HFFc6 (cell line): ENCODE data around the gene BAHD1. TPM values are rescaled to one million over a fixed set of nuclear protein-coding genes. Genes with fewer than 3 reads are reported as not detected.

ENCODE experiments used
- DNase-seq: peaks from one replicate; pipeline ENCODE4 v3.0.0-alpha.2; 2018
- H3K27ac Mint-ChIP-seq: 2 replicates; pipeline ENCODE4 v1.8.0; 2020; ENCODE audit warnings: mild to moderate bottlenecking, mixed read lengths
- H3K27me3 Mint-ChIP-seq: 2 replicates; pipeline ENCODE4 v1.8.0; 2021; ENCODE audit warnings: mild to moderate bottlenecking, moderate library complexity, mixed read lengths; ENCODE audit not compliant: insufficient read depth
- H3K36me3 Mint-ChIP-seq: 2 replicates; pipeline ENCODE4 v1.8.0; 2021; ENCODE audit warnings: low read depth, mixed read lengths
- H3K4me1 Mint-ChIP-seq: 2 replicates; pipeline ENCODE4 v1.8.0; 2020; ENCODE audit warnings: low read depth, mixed read lengths
- H3K4me3 Mint-ChIP-seq: 2 replicates; pipeline ENCODE4 v1.8.0; 2020; ENCODE audit warnings: mild to moderate bottlenecking, moderate library complexity, mixed read lengths
- H3K9me3 Mint-ChIP-seq: 2 replicates; pipeline ENCODE4 v1.8.0; 2020; ENCODE audit warnings: mild to moderate bottlenecking, mixed read lengths
- total RNA-seq, 6 experiments: library from RNA; stranded (reverse); fragmentation: NEBNext Ultra II Directional; extraction: Animal tissue kit (Norgen Biotek cat#: 25700); gene quantifications; 2 replicates in 1 of 6; 3 replicates in 5 of 6; pipeline ENCODE4 v1.2.3, GENCODE V29; 2021
- TF ChIP-seq, protein P1 (sequence below): fragments of 200-600 bp; sonication (generic); IDR thresholded peaks from 2 replicates; pipeline ENCODE4 v1.5.0; 2021; ENCODE audit warnings: antibody characterized with exemption, mild to moderate bottlenecking

The BAHD1 gene
- total RNA-seq, 6 experiments from 2014 or later: 12.7 to 14.4 (median 14.2) TPM

DNA sequence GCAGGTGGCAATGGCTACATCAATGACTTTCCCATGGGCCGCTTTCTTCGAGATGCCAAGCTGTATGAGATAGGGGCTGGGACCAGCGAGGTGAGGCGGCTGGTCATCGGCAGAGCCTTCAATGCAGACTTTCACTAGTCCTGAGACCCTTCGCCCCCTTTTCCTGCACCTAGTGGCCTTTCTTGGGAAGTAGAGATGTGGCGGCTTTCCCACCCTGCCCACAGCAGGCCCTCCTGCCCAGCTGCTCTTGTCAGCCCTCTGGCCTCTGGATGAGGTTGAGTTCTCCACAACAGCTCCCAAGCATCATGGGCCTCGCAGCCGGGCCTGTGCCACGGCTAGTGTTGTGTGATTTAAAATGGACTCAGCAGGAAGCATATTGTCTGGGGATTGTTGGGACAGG, 22.6 kb upstream of the BAHD1 start:
- H3K4me3 Mint-ChIP-seq: no peak overlapping the region
- H3K9me3 Mint-ChIP-seq: no peaks in the 10 kb centered on the region
- peaks cover 11% of the 10 kb centered on the region for H3K4me1 Mint-ChIP-seq
- TF ChIP-seq, protein P1, sequence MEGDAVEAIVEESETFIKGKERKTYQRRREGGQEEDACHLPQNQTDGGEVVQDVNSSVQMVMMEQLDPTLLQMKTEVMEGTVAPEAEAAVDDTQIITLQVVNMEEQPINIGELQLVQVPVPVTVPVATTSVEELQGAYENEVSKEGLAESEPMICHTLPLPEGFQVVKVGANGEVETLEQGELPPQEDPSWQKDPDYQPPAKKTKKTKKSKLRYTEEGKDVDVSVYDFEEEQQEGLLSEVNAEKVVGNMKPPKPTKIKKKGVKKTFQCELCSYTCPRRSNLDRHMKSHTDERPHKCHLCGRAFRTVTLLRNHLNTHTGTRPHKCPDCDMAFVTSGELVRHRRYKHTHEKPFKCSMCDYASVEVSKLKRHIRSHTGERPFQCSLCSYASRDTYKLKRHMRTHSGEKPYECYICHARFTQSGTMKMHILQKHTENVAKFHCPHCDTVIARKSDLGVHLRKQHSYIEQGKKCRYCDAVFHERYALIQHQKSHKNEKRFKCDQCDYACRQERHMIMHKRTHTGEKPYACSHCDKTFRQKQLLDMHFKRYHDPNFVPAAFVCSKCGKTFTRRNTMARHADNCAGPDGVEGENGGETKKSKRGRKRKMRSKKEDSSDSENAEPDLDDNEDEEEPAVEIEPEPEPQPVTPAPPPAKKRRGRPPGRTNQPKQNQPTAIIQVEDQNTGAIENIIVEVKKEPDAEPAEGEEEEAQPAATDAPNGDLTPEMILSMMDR: no peak
- H3K36me3 Mint-ChIP-seq: peaks cover 12% of the 10 kb centered on the region; the same call in 1 of the 2 replicates
- no peak overlapping the region for H3K27ac Mint-ChIP-seq
- no peak for DNase-seq
- no peaks in the 10 kb centered on the region; the same call in 1 of the 2 replicates for H3K27me3 Mint-ChIP-seq

DNA sequence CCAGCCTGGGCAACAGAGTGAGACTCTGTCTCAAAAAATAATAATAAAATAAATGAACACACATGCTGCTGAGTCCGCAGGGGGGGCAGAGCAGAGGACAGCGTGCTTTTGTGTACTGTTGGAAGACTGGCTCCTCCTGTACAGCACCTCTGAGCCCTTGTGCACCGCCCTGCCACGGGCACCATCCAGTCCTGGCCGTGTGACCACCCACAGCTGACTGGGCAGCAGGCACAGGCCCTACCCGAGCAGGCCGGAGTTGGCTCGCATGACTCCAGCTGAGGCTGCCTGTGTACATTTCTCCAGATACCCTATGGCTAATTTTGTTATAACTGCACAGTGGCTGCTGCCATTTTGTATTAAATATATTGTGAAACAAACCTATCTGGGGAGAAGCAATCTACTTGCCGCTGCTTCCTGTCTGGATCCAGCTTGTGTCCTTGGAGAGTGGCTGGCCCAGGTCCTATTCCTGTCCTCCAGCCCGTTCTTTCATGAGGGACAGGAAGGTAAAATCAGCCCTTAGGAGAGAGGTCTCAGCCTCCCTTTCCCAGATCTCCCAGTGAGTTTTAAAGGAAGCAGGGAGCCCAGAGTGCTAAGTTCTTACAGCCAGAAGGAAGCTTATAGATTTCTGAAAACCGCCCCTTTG, 20.6 kb upstream of the BAHD1 start:
- TF ChIP-seq, protein P1: no peak
- H3K27ac Mint-ChIP-seq: no peak overlapping the region
- peaks cover 8% of the 10 kb centered on the region; the same call in 1 of the 2 replicates for H3K36me3 Mint-ChIP-seq
- peaks cover 11% of the 10 kb centered on the region for H3K4me1 Mint-ChIP-seq
- no peak for DNase-seq
- peaks cover 5% of the 10 kb centered on the region for H3K27me3 Mint-ChIP-seq
- no peaks in the 10 kb centered on the region for H3K9me3 Mint-ChIP-seq
- no peak overlapping the region for H3K4me3 Mint-ChIP-seq

DNA sequence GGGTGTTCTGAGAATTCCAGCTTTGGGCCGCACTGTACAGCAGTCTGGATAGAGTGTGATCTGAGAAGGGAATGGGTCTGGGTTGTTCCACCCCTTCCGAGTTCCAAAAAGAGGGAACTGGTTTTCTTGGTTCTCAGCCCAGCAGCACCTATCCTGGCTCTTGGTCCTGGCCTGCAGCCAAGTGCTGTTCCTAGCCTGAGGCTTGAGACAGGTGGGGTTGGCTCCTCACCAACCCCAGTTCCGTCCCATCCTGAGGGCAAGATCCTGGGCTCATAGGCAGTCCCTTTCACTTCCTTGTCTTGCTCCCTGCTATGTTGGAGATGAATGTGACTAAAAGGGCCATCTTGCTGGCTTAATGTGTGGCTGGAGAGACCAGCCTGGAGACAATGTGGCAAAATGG, 20.0 kb upstream of the BAHD1 start:
- Mint-ChIP-seq H3K9me3 (no peaks in the 10 kb centered on the region), H3K27me3 (peaks cover 5% of the 10 kb centered on the region), H3K27ac (no peak overlapping the region), H3K4me1 (peaks cover 11% of the 10 kb centered on the region), H3K4me3 (no peak overlapping the region), H3K36me3 (peaks cover 8% of the 10 kb centered on the region; the same call in 1 of the 2 replicates)
- TF ChIP-seq, protein P1: no peak
- DNase-seq: no peak

DNA sequence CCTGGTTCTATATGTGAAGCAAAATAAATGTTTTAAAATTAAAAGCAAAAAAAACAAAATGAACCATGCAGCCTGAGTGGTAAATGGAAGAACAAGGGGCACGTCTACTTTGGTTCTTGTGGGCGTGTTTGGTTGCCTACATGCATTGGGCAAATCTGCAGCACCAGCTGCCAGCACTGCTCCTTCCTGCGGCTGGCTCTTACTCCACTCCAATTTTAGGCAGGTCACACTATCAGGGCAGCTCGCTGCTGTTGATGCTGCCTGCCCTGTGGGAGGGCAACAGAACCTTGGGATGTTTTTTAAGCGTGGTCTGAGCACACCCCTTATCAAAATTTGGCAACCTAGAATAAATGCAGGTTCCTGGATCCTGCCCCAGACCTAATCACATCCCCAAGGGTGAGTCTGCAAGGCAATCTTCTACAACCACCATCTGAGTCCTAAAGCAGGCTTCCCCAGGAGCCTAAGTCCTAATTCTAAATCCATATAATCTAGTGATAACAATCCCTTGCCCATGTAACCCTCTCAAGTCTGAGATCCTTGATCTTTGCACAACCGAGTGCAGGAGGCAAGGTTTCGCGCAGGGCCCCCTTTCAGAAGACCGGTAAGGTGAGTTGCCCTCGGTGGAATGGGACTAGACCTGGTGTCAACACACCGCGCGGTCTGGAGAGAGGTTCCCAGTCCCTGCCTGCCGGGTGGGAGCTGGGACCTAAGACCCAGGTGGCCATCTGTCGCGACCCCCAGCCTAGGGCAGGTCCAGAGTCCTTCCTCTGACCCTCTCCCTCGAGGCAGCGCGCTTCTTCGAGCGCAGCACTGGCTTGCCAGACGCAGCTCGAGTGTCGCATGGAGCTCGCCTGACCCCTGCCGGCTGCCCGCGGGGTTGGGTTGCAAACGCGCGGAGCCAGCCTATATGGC, 19.3 kb upstream of the BAHD1 start:
- Mint-ChIP-seq H3K27me3 (peaks cover 5% of the 10 kb centered on the region), H3K9me3 (no peaks in the 10 kb centered on the region), H3K4me3 (peak overlapping the region; percentile 9; the same call in 1 of the 2 replicates), H3K4me1 (peaks cover 11% of the 10 kb centered on the region), H3K27ac (no peak overlapping the region), H3K36me3 (peaks cover 8% of the 10 kb centered on the region; the same call in 1 of the 2 replicates)
- TF ChIP-seq, protein P1: peak; percentile 92
- DNase-seq: peak; percentile 43

DNA sequence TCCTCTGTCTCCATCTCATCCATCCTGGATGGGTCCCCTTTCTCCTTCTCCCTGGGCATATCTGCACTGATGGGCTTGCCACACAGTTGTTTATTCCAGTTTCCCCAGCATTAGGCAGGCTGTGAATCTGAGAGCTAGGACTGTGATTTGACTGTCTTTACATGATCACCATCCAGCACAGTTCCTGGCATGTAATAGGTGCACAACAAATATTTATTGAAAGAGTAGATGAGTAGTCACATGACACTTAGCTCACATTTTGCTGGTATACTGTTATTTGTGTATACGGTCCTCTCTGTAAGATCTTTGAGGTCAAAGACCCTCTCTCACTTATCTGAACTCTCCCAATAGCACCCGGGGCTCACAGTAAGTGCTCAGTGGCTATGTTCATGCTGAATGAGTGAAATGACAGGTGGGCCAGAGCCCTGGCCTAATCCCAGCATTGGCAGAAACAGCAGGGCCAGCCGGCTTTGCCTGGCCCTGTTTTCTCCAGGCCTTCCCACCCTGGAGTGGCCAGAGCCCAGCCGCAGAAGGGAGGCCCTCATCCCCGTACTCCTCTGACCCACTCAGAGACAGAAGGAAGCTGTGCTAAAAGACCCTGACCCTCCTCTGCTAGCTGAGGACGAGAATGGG, 16.2 kb upstream of the BAHD1 start:
- no peaks in the 10 kb centered on the region for H3K9me3 Mint-ChIP-seq
- H3K27ac Mint-ChIP-seq: no peak overlapping the region
- peaks cover 15% of the 10 kb centered on the region for H3K27me3 Mint-ChIP-seq
- TF ChIP-seq, protein P1: no peak
- H3K4me3 Mint-ChIP-seq: no peak overlapping the region
- no peaks in the 10 kb centered on the region for H3K36me3 Mint-ChIP-seq
- H3K4me1 Mint-ChIP-seq: peaks cover 11% of the 10 kb centered on the region
- DNase-seq: no peak
